Measurements from ENCODE around the gene SWSAP1. TPM values are rescaled to one million over a fixed set of nuclear protein-coding genes. Genes with fewer than 3 reads are reported as not detected.

The SWSAP1 gene
- total and polyA plus RNA-seq, 9 of the 15 experiments (the other 6 are each of a cell fraction or from before 2014, with no cell fraction given): 0.18 to 2.8 (median 1.7) TPM

DNA sequence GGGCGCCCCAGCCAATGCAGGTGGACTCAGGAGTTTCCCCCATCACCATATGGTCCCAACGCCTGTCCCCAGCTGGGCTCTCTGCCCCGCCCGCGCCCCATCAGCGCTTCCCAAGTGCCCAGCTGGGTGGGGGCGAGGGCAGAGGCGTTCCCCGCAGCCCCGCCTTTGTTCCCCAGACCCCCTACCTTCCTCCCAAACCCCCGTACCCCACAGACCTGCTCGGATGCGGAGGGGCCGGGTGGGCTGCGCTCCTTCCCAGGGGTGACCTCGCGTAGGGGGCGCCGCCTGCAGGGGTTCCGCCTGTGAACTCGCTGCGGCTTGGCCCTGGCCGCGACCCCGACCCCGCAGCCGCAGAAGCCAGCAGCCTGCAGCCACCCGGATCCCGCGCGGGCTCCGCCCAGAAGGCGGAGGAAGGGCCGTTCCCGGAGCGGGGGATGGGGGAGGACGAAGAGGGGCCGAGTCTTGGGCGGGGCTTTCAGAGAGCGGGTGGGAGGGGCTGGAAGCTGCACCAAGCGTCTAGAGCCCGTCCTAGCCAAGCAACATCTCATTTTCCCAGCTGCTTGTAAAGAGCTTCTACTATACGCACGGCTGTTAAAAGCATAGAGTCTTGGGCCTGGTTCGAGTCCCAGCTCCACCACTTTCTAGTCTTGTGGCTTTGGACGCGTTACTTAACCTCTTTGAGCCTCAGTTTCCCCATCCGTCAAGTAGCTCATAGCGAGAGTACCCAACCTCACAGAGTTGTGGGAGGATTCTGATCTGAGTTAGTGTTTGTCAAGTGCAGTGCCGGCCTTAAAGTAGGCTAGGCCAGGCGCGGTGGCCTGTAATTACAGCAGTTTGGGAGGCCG lies 35.0 kb upstream of the SWSAP1 start, which contains the start of gene RAB3D (continued):
- TF ChIP-seq, protein P1, sequence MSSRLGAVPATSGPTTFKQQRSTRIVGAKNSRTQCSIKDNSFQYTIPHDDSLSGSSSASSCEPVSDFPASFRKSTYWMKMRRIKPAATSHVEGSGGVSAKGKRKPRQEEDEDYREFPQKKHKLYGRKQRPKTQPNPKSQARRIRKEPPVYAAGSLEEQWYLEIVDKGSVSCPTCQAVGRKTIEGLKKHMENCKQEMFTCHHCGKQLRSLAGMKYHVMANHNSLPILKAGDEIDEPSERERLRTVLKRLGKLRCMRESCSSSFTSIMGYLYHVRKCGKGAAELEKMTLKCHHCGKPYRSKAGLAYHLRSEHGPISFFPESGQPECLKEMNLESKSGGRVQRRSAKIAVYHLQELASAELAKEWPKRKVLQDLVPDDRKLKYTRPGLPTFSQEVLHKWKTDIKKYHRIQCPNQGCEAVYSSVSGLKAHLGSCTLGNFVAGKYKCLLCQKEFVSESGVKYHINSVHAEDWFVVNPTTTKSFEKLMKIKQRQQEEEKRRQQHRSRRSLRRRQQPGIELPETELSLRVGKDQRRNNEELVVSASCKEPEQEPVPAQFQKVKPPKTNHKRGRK (tag; IDR thresholded peaks at IDR 0.05): no peak
- TF ChIP-seq ZNF518B (CRISPR knock-in tag; IDR thresholded peaks at IDR 0.05) (no peak), KAT2B (IDR thresholded peaks at IDR 0.05; ENCODE audit: low read depth, low read length) (no peak), PHF8 (IDR thresholded peaks at IDR 0.05; ENCODE audit: borderline replicate concordance, low read length) (peak; percentile 64; the same call in 1 of the 2 replicates), VEZF1 (CRISPR knock-in tag; IDR thresholded peaks at IDR 0.05) (peak; percentile 75), RBFOX2 (IDR thresholded peaks at IDR 0.05; ENCODE audit: low read depth, low read length) (peak; percentile 49), REST (IDR thresholded peaks at IDR 0.05; ENCODE audit: borderline replicate concordance) (peak; percentile 6; the same call in 1 of the 2 replicates), REST (CRISPR knock-in tag; IDR thresholded peaks at IDR 0.05; ENCODE audit: low read depth) (no peak), ZBTB7A (IDR thresholded peaks at IDR 0.05; ENCODE audit: borderline replicate concordance, control insufficient read depth, low read depth, low read length) (peak; percentile 93)
